Liver (tissue), 3 donors: ENCODE measurements around the gene TMEM200C.

Experiments used
- CTCF ChIP-seq: fragments of 150-350 bp; IDR thresholded peaks from 2 replicates; pipeline ENCODE4 v1.5.1; 2017; ENCODE audit warnings: improper control_type of control experiment, low read depth, low read length; ENCODE audit not compliant: missing input control
- JUND ChIP-seq, 2 donors: IDR thresholded peaks; 2 replicates each; pipeline ENCODE4 v1.6.1; 2016; ENCODE audit warnings: antibody characterized with exemption in 2 of 2
- SP1 ChIP-seq: IDR thresholded peaks from 2 replicates; pipeline ENCODE4 v1.6.1; 2018; ENCODE audit warnings: antibody characterized with exemption, mild to moderate bottlenecking
- TF ChIP-seq, protein P1 (sequence below): IDR thresholded peaks from 2 replicates; pipeline ENCODE4 v1.6.1; 2016; ENCODE audit warnings: antibody characterized with exemption
- donor health status: healthy.
- donor health status: healthy.

- TF ChIP-seq CTCF (no peak), JUND (IDR thresholded peaks at IDR 0.05) (no peak), SP1 (no peak)
- TF ChIP-seq, protein P1, sequence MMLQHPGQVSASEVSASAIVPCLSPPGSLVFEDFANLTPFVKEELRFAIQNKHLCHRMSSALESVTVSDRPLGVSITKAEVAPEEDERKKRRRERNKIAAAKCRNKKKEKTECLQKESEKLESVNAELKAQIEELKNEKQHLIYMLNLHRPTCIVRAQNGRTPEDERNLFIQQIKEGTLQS = no peak
Measured at GRCh38 chr18:5941890-5942289, 46.6 kb upstream of the TMEM200C start.
